Measurements from ENCODE around the gene OTOL1.

- TF ChIP-seq CTCF (conservative IDR thresholded peaks at IDR 0.05) (no peak), ZFX (IDR thresholded peaks at IDR 0.05) (no peak)
Observed at GRCh38 chr3:161475206-161475605, 21.4 kb upstream of the OTOL1 start.

All from C4-2B (cell line).